HG03571 (cell line): ENCODE measurements around the gene HPS4.

Experiments
- ATAC-seq: cut with Tn5 transposase; IDR thresholded peaks from one replicate; pipeline ENCODE4 v1.9.1; 2021; ENCODE audit not compliant: unreplicated experiment

Gene HPS4

GRCh38 chr22:26499188-26499703 is 15.7 kb upstream of the HPS4 start:
- ATAC-seq, result no peak

- ATAC-seq, result no peak
Observed at GRCh38 chr22:26496456-26496855, 12.9 kb upstream of the HPS4 start.

GRCh38 chr22:26494506-26494905 is 10.9 kb upstream of the HPS4 start:
- ATAC-seq, result no peak

- ATAC-seq, result no peak
Observed at GRCh38 chr22:26492220-26492619, 8.6 kb upstream of the HPS4 start.

GRCh38 chr22:26489447-26490036 is 6.0 kb upstream of the HPS4 start:
- ATAC-seq, result no peak

GRCh38 chr22:26487996-26488395 is 4.4 kb upstream of the HPS4 start:
- ATAC-seq, result no peak

GRCh38 chr22:26486394-26486793 is 2.8 kb upstream of the HPS4 start:
- no peak for ATAC-seq

- no peak for ATAC-seq
Observed at GRCh38 chr22:26485806-26486390, 2.3 kb upstream of the HPS4 start.

GRCh38 chr22:26485013-26485412 is 1.4 kb upstream of the HPS4 start:
- ATAC-seq, result no peak

- ATAC-seq, result no peak
Observed at GRCh38 chr22:26484360-26484706, 750 bp upstream of the HPS4 start.

GRCh38 chr22:26483043-26483438 is 542 bp downstream of the HPS4 start:
- no peak for ATAC-seq

- no peak for ATAC-seq
Observed at GRCh38 chr22:26482161-26482560, 1.4 kb downstream of the HPS4 start.

GRCh38 chr22:26481694-26482093 is 1.9 kb downstream of the HPS4 start:
- ATAC-seq, result no peak

- ATAC-seq, result no peak
Observed at GRCh38 chr22:26481112-26481693, 2.4 kb downstream of the HPS4 start.

- no peak for ATAC-seq
Observed at GRCh38 chr22:26480611-26480932, 3.0 kb downstream of the HPS4 start.

- no peak for ATAC-seq
Observed at GRCh38 chr22:26479792-26480610, 3.6 kb downstream of the HPS4 start.

- no peak for ATAC-seq
Observed at GRCh38 chr22:26479043-26479791, 4.4 kb downstream of the HPS4 start.

- no peak for ATAC-seq
Observed at GRCh38 chr22:26477341-26477731, 6.2 kb downstream of the HPS4 start.

- no peak for ATAC-seq
Observed at GRCh38 chr22:26476705-26477340, 6.8 kb downstream of the HPS4 start.

- no peak for ATAC-seq
Observed at GRCh38 chr22:26474682-26475081, 8.9 kb downstream of the HPS4 start.

GRCh38 chr22:26471522-26471921 is 12.1 kb downstream of the HPS4 start:
- no peak for ATAC-seq
